Muscle layer of colon (tissue), 2 donors: ENCODE measurements around the gene TFPT.

Experiments used
- H3K27ac ChIP-seq: one replicate; pipeline ENCODE4 v1.7.0; 2013; ENCODE audit warnings: low read depth, mild to moderate bottlenecking, low read length, moderate library complexity
- H3K27me3 ChIP-seq, 2 donors: one replicate each; pipeline ENCODE4 v1.7.0; 2013; ENCODE audit warnings: low read length in 2 of 2, mild to moderate bottlenecking in 2 of 2; ENCODE audit not compliant: insufficient read depth in 2 of 2, control insufficient read depth in 1 of 2
- H3K36me3 ChIP-seq: one replicate; pipeline ENCODE4 v1.7.0; 2013; ENCODE audit warnings: mild to moderate bottlenecking, low read length; ENCODE audit not compliant: insufficient read depth
- H3K4me1 ChIP-seq: one replicate; pipeline ENCODE4 v1.7.0; 2013; ENCODE audit warnings: mild to moderate bottlenecking, low read length; ENCODE audit not compliant: insufficient read depth
- H3K4me3 ChIP-seq, 2 donors: one replicate each; pipeline ENCODE4 v1.7.0; 2013; ENCODE audit warnings: low read length in 2 of 2, low read depth in 1 of 2, mild to moderate bottlenecking in 1 of 2, moderate library complexity in 1 of 2
- H3K9ac ChIP-seq: one replicate; pipeline ENCODE4 v1.7.0; 2013; ENCODE audit warnings: low read length
- H3K9me3 ChIP-seq: one replicate; pipeline ENCODE4 v1.7.0; 2013; ENCODE audit warnings: mild to moderate bottlenecking, low read length
- donor health status: abdominal sarcoma.
- donor health status: Adenocarcinoma of cecum.

The TFPT gene

GRCh38 chr19:54129617-54129996 is 14.2 kb upstream of the TFPT start:
- Histone ChIP-seq H3K27me3 (no peaks in the 10 kb centered on the region), H3K27ac (no peak overlapping the region), H3K36me3 (peaks cover 53% of the 10 kb centered on the region), H3K4me1 (no peaks in the 10 kb centered on the region), H3K9ac (no peak overlapping the region), H3K4me3 (no peak overlapping the region), H3K9me3 (no peaks in the 10 kb centered on the region)

GRCh38 chr19:54128796-54129616 is 13.5 kb upstream of the TFPT start:
- H3K4me3 ChIP-seq = no peak overlapping the region
- peaks cover 57% of the 10 kb centered on the region for H3K36me3 ChIP-seq
- no peaks in the 10 kb centered on the region for H3K4me1 ChIP-seq
- no peak overlapping the region for H3K27ac ChIP-seq
- H3K27me3 ChIP-seq = no peaks in the 10 kb centered on the region
- H3K9me3 ChIP-seq = no peaks in the 10 kb centered on the region
- H3K9ac ChIP-seq = no peak overlapping the region

GRCh38 chr19:54128441-54128725 is 12.9 kb upstream of the TFPT start:
- Histone ChIP-seq H3K36me3 (peaks cover 63% of the 10 kb centered on the region), H3K27ac (no peak overlapping the region), H3K9ac (no peak overlapping the region), H3K4me3 (no peak overlapping the region), H3K4me1 (no peaks in the 10 kb centered on the region), H3K27me3 (no peaks in the 10 kb centered on the region), H3K9me3 (no peaks in the 10 kb centered on the region)

GRCh38 chr19:54127688-54128440 is 12.4 kb upstream of the TFPT start:
- H3K9me3 ChIP-seq = no peaks in the 10 kb centered on the region
- H3K4me3 ChIP-seq = no peak overlapping the region
- no peaks in the 10 kb centered on the region for H3K27me3 ChIP-seq
- H3K9ac ChIP-seq = no peak overlapping the region
- peaks cover 68% of the 10 kb centered on the region for H3K36me3 ChIP-seq
- H3K4me1 ChIP-seq = no peaks in the 10 kb centered on the region
- H3K27ac ChIP-seq = no peak overlapping the region

- H3K27me3 ChIP-seq = no peaks in the 10 kb centered on the region
- no peak overlapping the region for H3K27ac ChIP-seq
- H3K4me3 ChIP-seq = no peak overlapping the region
- H3K9ac ChIP-seq = no peak overlapping the region
- peaks cover 70% of the 10 kb centered on the region for H3K36me3 ChIP-seq
- no peaks in the 10 kb centered on the region for H3K9me3 ChIP-seq
- H3K4me1 ChIP-seq = no peaks in the 10 kb centered on the region
These were observed 10.3 kb upstream of the TFPT start for GRCh38 chr19:54125713-54126112.

- no peak overlapping the region for H3K9ac ChIP-seq
- no peak overlapping the region for H3K27ac ChIP-seq
- H3K9me3 ChIP-seq = no peaks in the 10 kb centered on the region
- peaks cover 74% of the 10 kb centered on the region for H3K36me3 ChIP-seq
- no peaks in the 10 kb centered on the region for H3K4me1 ChIP-seq
- no peaks in the 10 kb centered on the region for H3K27me3 ChIP-seq
- H3K4me3 ChIP-seq = no peak overlapping the region
These were observed 8.9 kb upstream of the TFPT start for GRCh38 chr19:54124393-54124792.

- Histone ChIP-seq H3K27ac (no peak overlapping the region), H3K36me3 (peaks cover 70% of the 10 kb centered on the region), H3K4me1 (no peaks in the 10 kb centered on the region), H3K27me3 (no peaks in the 10 kb centered on the region), H3K4me3 (no peak overlapping the region), H3K9ac (no peak overlapping the region), H3K9me3 (no peaks in the 10 kb centered on the region)
These were observed 8.2 kb upstream of the TFPT start for GRCh38 chr19:54123682-54124081.

- no peaks in the 10 kb centered on the region for H3K27me3 ChIP-seq
- no peak overlapping the region for H3K4me3 ChIP-seq
- H3K27ac ChIP-seq = no peak overlapping the region
- H3K36me3 ChIP-seq = peaks cover 54% of the 10 kb centered on the region
- no peak overlapping the region for H3K9ac ChIP-seq
- H3K9me3 ChIP-seq = no peaks in the 10 kb centered on the region
- H3K4me1 ChIP-seq = peaks cover 7% of the 10 kb centered on the region
These were observed 5.8 kb upstream of the TFPT start for GRCh38 chr19:54121259-54121658.

GRCh38 chr19:54114340-54115108 is 933 bp downstream of the TFPT start:
- Histone ChIP-seq H3K4me3 (peak overlapping the region; percentile 85 to 95), H3K27me3 (no peaks in the 10 kb centered on the region), H3K27ac (peak overlapping the region; percentile 99), H3K9me3 (no peaks in the 10 kb centered on the region), H3K36me3 (peaks cover 17% of the 10 kb centered on the region), H3K4me1 (peaks cover 21% of the 10 kb centered on the region), H3K9ac (peak overlapping the region; percentile 75)

GRCh38 chr19:54109651-54110050 is 5.8 kb downstream of the TFPT start:
- H3K4me3 ChIP-seq = no peak overlapping the region
- H3K27me3 ChIP-seq = no peaks in the 10 kb centered on the region
- no peaks in the 10 kb centered on the region for H3K9me3 ChIP-seq
- H3K9ac ChIP-seq = no peak overlapping the region
- peaks cover 36% of the 10 kb centered on the region for H3K36me3 ChIP-seq
- no peak overlapping the region for H3K27ac ChIP-seq
- H3K4me1 ChIP-seq = peaks cover 9% of the 10 kb centered on the region

- no peaks in the 10 kb centered on the region for H3K4me1 ChIP-seq
- no peaks in the 10 kb centered on the region for H3K9me3 ChIP-seq
- no peak overlapping the region for H3K4me3 ChIP-seq
- H3K9ac ChIP-seq = no peak overlapping the region
- H3K27me3 ChIP-seq = no peaks in the 10 kb centered on the region
- H3K36me3 ChIP-seq = peaks cover 36% of the 10 kb centered on the region
- no peak overlapping the region for H3K27ac ChIP-seq
These were observed 7.0 kb downstream of the TFPT start for GRCh38 chr19:54108496-54108895.
